Measurements from ENCODE around the gene VILL. TPM values are rescaled to one million over a fixed set of nuclear protein-coding genes. Genes with fewer than 3 reads are reported as not detected.

The VILL gene
- total RNA-seq, 1 donor from 2014 or later: 13.7 TPM

DNA sequence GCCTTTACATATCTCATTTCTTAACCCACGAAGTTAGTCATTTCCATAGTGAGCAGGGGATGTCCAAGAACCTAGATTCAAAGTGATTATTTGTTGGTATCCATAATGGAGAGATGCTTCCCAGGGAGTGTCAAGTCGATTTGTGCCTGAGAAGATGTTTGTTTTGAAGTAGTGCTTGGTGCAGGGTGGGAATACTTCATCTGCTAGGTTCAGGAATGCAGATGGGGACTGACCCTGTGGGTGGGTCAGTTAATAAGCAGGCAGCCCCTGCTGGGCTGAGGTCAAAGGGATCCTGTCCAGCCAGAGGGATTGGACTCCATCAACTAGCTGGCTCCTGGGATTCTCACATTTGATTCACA is 44.1 kb upstream of the VILL start:
- TF ChIP-seq CTCF (IDR thresholded peaks at IDR 0.05; ENCODE audit: unreplicated experiment): no peak
- Mint-ChIP-seq H3K36me3 (ENCODE audit: low read depth, unreplicated experiment) (peaks cover 14% of the 10 kb centered on the region), H3K9me3 (ENCODE audit: unreplicated experiment) (no peaks in the 10 kb centered on the region), H3K4me1 (ENCODE audit: unreplicated experiment) (peaks cover 39% of the 10 kb centered on the region), H3K4me3 (ENCODE audit: unreplicated experiment) (no peak overlapping the region), H3K27ac (ENCODE audit: unreplicated experiment) (peak overlapping the region; percentile 30), H3K27me3 (ENCODE audit: unreplicated experiment) (no peaks in the 10 kb centered on the region)
- no peak for DNase-seq (ENCODE audit: low spot score)

DNA sequence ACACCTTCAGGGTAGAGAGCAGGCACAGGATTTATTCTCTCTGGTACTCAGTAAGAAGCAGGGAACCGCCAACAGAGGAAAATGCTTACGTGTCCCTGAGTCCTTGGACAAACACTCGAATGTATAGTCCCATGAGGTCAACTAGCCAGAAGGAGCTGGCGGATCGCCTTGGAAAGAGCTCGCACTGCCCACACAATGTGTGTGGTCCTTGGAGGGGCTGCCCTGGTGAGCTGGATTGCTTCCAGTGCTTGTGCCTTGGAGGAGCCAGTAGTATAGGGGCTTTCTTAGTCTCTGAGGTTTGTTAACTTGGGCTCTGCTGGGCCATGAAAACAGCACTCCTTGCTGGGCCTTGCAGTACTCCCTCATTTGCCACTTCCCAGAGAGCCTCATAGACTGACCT is 40.7 kb upstream of the VILL start:
- Mint-ChIP-seq H3K4me3 (ENCODE audit: unreplicated experiment) (no peak overlapping the region), H3K9me3 (ENCODE audit: unreplicated experiment) (no peaks in the 10 kb centered on the region), H3K36me3 (ENCODE audit: low read depth, unreplicated experiment) (peaks cover 29% of the 10 kb centered on the region), H3K27ac (ENCODE audit: unreplicated experiment) (no peak overlapping the region), H3K4me1 (ENCODE audit: unreplicated experiment) (peaks cover 28% of the 10 kb centered on the region), H3K27me3 (ENCODE audit: unreplicated experiment) (no peaks in the 10 kb centered on the region)
- DNase-seq (ENCODE audit: low spot score): no peak
- no peak for TF ChIP-seq CTCF (IDR thresholded peaks at IDR 0.05; ENCODE audit: unreplicated experiment)

DNA sequence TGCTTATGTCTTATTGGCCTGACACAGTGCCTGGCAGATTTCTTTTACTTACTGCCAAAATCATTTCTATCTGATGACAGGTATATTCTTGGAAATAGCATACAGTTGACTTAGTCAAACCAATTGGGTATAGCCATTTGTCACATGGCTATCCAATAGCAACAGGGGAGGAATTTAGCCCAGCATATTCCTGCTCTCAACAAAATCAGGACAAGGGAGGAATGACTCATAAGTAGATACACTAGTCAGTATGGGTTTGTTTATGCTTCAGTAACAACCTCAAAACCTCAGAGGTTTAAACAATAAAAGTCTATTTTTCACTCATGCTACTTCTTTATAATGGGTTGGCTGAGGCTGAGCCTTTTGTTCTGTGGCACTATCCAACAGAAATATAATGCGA is 38.0 kb upstream of the VILL start:
- Mint-ChIP-seq H3K4me1 (ENCODE audit: unreplicated experiment) (peaks cover 38% of the 10 kb centered on the region), H3K27me3 (ENCODE audit: unreplicated experiment) (no peaks in the 10 kb centered on the region), H3K4me3 (ENCODE audit: unreplicated experiment) (no peak overlapping the region)

DNA sequence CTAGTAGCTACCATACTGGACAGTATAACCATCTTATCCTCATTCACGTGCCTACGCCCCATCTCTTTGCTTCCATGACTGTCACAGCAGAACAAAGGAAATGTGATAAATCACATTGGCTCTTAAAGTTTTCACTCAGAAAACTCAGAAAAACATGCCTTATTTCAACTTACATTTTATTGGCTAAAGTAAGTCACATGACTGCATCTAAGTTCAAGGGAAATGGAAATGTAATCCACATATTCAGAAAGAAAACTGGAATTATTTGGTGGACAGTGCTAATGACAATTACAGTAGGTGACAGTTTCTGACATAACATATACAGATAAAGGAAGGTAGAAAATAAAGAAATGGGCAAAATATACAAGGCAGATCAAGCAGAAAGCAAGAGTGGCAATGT is 37.4 kb upstream of the VILL start:
- Mint-ChIP-seq H3K4me1 (ENCODE audit: unreplicated experiment) (peaks cover 44% of the 10 kb centered on the region), H3K4me3 (ENCODE audit: unreplicated experiment) (no peak overlapping the region)
- DNase-seq (ENCODE audit: low spot score): no peak

More for the DNA sequence above, 38.0 kb upstream of the VILL start:
- peaks cover 23% of the 10 kb centered on the region for H3K36me3 Mint-ChIP-seq (ENCODE audit: low read depth, unreplicated experiment)
- DNase-seq (ENCODE audit: low spot score): no peak
- H3K9me3 Mint-ChIP-seq (ENCODE audit: unreplicated experiment): no peaks in the 10 kb centered on the region
- no peak for TF ChIP-seq CTCF (IDR thresholded peaks at IDR 0.05; ENCODE audit: unreplicated experiment)
- no peak overlapping the region for H3K27ac Mint-ChIP-seq (ENCODE audit: unreplicated experiment)

More for the DNA sequence above, 37.4 kb upstream of the VILL start:
- Mint-ChIP-seq H3K27ac (ENCODE audit: unreplicated experiment) (peak overlapping the region; percentile 3), H3K36me3 (ENCODE audit: low read depth, unreplicated experiment) (peaks cover 22% of the 10 kb centered on the region), H3K9me3 (ENCODE audit: unreplicated experiment) (no peaks in the 10 kb centered on the region), H3K27me3 (ENCODE audit: unreplicated experiment) (no peaks in the 10 kb centered on the region)
- no peak for TF ChIP-seq CTCF (IDR thresholded peaks at IDR 0.05; ENCODE audit: unreplicated experiment)
